HG03103 (cell line): ENCODE data around the gene BEGAIN.

ENCODE experiments used
- ATAC-seq: cut with Tn5 transposase; IDR thresholded peaks from one replicate; pipeline ENCODE4 v1.9.1; 2021; ENCODE audit warnings: low read depth; ENCODE audit not compliant: unreplicated experiment

BEGAIN gene

DNA sequence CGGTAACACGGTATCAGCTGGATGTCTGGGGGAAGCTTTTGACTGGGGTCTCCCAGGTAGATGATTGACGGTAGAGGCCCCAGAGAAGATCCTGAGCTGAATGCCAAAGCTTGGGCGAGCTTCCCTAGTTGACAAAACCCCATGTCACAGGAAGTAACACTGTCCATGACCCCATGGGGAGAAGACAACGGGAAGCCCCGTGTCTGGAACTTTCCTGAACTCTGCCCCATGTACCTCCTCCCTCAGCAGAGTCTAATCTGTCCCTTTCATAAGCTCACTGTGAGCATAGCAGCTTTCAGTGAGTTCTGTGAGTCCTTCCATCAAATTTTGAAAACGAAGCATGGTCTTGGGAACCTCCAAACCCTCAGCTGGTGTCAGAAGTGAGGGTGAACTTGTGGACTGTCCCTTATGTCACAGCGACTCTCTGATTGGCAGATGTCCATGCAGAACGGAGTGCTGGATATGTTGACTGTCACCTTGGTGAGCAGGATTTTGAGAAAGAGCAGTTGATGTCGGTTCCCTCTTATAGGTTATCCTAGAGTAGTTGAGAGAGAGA is 29.7 kb upstream of the BEGAIN start:
- ATAC-seq, result no peak

DNA sequence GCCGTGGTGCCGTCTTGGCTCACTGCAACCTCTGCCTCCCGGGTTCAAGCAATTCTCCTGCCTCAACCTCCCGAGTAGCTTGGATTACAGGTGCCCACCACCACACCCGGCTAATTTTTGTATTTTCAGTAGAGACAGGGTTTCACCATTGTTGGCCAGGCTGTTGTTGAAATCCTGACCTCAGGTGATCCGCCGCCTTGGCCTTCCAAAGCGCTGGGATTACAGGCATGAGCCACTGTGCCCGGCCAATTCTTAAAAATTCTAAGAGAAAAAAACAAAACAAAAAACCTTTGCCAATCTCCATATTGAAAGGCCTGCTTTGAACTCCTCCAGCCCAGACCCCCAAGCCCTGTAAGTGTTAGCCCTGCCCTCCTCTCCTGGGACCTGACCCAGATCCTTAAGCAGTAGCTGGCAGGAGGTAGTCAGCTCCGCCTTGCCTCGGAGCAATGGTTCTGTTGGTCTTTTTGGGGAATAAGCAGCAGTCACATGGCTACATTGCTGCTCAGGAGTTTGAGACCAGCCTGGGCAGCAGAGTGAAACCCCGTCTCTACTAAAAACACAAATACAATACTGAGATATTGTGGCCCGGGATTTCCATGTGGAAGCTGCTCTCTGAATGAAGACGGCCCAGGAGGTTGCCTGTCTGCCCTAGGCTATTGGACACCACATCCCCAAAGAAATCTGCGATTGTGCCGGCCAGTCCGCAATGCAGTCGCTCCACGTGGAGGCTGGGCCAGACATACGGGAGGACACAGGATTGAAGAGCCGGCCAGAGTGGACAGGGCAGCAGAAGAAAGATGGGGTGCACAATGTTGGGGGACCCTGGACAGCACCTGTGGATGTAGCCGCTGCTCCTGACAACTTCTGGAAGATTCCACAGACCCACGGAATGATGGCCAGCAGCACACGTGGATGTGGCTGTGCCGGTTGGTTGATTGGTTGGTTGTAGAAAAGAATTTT is 28.8 kb upstream of the BEGAIN start:
- ATAC-seq, result no peak

DNA sequence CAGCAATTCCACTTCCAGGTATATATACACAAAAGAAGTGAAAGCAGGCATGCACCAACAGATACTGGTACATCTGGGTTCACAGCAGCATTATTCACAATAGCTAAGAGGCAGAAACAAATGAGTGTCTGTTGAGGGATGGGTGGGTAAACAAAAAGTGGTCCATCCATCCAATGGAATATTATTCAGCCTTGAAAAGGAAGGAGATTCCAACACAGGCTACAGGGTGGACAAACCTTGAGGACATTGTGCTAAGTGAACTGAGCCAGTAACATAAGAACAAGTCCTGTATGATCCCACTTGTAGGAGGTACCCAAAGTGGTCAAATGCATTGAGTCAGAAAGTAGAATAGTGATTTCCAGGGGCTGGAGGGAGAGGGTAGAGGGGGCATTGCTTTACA is 27.6 kb upstream of the BEGAIN start:
- no peak for ATAC-seq

DNA sequence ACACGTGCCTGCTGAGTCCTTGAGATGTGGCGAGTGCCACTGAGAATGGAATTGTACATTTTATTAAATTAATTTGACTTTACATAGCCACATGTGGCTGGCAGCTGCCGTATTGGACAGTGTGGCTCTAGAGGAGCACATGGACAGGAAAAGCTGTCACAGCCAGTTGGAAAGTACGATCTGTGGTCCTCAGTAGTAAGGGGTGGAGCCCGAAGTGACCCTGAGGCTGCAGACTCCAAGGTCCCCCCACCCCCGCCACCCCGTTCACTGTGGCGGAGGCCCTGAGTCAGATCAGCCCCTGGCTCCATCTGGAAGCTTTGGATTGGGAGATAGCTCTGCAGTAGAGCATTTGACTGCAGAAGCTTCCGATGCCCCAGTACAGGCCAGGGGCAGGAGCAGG is 25.8 kb upstream of the BEGAIN start:
- ATAC-seq, result no peak

DNA sequence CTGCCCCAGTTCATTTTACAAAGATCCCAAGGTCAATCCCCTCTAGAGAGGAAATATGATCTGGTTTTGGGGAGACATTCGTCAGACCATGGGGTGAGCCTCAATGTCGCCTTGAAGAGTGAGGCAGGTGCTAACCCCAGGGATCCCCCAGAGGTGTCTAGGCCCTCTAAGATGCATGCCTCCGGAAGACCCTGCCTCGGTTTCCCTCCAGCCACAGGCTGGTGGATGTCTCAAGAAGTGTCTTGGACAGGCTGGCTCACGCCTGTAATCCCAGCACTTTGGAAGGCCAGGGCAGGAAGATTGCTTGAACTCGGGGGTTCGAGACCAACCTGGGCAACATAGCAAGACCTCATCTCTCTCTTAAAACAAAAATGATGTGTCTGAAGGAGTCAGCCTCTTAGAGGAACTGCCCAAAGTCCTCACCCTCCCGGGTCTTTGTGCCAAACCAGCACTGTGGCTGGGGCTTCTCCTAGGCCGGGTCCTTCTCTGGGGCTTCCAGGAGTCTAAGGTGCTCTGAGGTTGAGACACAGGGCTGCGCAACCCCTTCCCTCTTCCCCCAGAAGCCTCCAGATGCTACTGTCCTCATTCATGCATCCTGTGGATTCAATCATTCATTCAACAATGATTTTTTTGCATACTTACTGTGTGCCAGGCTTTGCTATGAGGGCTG is 24.7 kb upstream of the BEGAIN start:
- ATAC-seq, result no peak

DNA sequence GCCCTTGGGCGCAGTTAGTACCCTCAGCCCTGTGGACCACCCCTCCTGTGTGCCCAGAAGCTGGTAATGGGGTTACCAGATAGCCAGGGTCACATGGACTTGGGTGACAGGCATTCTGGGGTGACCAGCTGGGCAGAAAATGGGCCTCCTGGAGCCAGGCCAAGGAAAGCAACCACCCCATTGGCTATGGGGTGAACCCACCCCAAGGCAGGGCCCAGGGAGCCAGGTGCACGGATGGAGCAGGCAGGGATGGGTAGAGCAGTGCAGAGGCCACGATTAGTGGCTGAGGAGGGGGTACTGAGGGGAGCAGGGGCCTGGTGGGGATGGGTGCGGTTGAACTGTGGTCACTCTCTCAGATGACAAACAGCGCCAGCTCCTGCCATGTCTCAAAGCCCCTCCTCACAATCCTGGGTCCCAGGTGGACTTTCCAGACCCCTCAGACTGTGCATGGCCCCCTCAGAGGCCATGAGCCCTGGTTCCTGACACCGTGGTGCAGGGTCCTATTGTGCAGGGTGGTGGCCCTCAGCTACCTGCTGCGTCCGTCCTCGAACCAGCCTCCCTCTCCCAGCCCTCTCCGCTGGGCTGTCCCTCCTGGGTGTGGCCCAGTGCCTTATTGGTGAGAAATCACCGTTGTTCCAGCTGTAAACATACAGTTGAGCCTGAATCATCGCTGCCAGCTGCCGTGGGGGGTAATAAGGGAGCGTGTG is 23.4 kb upstream of the BEGAIN start:
- ATAC-seq, result no peak

DNA sequence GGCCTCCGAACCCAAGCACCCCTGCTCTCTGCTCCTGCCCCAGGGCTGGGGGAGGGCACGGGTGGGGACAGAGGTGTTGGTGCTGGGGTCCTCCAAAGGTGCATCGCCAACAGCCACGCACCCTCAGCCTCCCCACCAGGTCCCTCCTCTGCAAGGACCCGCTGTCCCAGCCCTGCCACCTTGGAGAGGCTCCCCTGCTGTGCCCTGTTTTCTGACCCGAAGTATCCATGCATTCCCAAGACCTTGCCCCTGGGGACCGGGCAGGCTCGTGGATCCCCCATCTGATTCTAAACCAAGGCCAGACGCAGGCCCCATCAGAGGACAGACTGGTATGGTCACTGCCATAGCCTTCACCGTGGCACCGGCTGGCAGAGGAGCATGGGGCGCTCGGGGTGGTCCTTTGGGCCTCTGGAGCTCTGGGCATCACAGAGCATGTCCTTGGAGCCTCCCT is 22.7 kb upstream of the BEGAIN start:
- ATAC-seq, result no peak

DNA sequence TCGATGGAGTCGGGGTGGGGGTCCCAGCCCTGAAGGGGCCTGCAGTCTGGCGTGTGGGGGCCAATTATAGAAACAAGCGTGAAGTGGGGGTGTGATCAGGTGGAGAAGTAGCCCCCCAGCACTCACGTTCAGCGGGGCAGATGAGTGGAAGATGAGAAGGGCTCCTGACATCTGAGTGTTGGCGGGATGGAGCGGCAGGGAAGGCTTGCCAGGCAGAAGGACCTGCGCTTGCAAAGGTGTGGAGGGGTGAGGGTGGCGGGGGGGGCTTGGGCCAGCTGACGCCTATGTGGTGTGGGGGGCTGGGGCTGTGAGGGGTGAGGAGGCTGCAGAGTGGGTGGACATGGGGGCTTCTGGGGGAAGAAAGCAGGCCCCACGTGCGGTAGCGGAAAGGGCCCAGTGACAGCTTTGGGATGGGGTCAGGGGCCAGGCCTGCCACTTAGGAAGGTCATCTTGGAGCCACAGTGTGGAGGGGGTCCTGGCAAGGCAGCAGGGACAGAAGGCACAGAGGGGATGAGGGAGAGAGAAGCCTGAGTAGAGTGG is 22.2 kb upstream of the BEGAIN start:
- no peak for ATAC-seq

DNA sequence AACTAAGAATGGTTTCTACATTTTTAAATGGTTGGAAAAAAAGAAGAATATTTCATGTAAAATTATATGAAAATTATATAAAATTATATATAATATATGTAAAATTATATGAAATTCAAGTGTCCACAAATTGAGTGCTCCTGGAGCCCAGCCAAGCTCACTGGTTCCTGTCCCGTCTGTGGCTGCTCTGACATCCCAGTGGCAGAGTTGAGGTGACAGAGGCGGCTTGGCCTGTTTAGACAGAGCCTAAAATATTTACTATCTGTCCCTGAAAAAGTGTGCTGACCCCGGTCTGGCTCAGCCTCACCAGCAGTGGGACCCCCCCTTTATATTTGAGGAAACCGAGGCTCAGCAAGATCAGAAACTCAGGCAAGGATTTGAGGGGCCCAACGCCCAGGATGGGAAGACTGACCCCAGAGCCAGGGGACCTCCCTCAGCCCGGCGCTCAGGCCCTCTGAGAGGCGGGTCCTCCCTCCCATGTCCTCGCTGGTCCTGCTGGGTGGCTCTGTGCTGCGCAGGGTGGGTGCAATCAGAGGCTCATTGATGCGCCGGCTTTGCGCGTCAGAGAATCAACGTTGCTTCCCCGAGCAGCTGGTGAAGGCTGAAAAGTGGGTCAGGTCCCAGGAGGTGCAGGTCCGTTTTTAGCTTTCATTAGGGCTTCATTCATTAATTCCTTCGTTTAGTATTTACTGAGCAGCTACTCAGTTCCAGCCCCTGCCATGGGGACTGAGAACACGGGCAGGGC is 21.5 kb upstream of the BEGAIN start:
- ATAC-seq, result no peak

DNA sequence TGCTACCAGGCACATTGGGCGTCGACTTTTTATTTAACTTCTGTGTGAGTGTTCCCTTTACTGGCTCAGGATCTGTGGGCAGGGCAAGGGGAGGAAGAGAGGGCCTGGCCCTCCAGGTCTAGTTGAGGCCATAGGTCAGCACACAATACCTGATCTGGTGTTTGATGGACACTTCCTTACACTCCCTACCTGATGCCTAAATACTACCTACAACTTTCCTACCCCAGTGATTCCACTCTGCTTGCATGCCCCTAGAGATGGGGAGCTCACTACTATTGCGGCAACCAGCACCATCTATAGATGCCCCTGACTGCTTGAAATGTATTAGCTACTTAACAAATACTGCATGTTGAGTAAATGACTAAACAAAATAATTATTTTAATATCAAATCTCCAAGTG is 20.8 kb upstream of the BEGAIN start:
- ATAC-seq, result no peak

DNA sequence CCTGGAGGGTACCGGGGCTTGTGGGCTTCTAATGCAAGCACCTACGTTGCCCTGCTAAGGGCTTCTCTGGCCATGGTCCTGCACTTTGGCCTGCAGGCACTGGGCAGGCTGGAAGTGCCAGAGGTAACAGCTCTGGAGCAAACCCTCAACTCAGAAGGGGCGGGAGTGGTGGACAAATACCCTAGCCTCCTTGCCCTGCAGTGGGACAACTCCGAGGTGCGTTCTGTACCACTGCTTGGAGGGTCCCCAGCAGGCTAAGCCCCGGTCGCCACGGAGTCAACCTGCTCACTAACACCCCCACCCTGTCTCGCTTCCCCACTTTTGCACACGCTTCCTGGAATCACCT is 20.4 kb upstream of the BEGAIN start:
- no peak for ATAC-seq

DNA sequence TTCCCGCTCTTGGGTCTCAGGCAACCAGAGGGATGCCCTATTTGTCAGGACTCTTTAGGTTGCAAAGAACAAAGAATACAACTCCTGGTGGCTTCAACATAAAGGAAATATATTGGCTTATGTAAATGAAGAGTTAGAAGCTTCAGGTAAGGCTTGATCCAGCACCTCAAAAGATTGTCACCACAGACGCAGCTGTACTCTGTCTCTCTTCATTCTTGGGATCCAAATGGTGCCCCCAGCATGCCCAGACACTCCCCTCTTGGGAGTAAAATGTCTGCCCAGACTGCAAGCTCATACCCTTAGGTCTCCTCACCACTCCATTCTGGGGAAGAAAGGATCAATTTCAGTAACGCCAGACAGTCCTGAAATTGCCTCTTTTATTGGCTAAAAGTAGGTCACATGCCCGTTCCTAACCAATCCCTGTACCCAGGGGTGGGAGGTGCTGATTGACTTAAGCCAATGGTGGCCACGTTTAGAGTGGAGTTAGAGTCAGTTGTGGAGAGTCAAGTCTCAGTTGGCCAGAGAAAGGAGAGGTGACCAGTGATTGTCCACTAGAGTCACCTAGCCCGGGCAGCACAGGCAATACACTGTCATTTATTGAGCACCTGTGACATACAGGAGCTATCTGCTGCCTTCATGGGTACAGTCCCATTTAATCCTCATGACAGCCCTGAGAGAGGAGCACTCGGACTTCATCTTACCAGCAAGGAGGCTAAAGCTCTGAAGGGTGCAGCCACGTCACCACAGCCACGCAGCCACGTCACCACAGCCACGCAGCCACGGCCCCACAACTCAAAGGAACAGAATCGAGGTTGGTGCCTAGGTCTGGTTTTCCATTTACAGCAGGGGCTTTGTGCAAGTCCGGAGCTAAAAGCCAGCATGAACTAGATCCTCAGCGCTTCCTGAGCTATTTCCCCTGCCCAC is 19.7 kb upstream of the BEGAIN start:
- ATAC-seq, result no peak

DNA sequence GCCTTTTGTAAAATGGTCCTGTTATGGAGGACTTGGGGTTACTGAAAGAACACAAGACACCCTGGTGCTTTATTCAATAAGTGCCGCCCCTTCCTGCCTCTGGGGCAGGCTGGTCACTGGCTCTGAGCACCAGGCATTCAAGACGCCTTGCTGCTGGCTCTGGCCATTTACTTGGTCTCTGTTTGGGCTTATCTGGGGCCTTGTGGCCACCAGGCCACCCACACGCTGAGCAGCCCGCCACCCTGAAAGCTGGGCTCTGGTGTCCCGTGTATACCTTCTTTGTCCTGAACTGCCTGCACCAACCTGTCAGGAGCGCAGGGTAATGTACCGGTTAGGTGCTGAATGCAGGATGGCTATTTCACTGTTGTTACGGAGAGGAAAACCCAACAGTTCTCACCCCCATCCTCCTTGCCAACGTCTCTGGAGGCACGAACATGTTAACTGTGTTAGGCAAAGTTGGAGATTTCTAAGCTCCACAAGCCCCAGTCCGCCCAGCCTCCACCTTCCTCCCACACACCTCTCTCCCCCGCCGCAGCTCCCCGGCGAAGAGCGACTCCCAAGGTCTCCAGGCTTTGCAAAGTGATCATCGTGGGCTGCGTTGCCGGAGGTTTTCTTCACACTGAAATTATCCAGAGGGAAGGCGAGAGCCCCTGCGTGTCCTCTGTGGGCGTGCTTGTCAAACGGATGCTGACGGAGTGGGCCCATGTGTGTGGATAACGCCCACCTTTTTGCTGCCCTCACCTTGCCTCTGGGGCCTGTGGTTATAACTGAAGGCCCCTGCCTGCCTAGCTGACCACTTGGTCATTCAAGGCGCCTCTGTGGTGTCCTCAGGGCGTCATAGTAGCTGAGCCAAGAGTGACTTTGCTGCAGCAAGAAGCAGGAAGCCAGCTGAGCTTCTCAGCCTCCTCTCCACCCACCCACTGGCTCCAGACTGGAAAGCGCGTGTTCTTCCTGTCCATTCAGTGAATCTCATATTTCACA is 18.8 kb upstream of the BEGAIN start:
- no peak for ATAC-seq

DNA sequence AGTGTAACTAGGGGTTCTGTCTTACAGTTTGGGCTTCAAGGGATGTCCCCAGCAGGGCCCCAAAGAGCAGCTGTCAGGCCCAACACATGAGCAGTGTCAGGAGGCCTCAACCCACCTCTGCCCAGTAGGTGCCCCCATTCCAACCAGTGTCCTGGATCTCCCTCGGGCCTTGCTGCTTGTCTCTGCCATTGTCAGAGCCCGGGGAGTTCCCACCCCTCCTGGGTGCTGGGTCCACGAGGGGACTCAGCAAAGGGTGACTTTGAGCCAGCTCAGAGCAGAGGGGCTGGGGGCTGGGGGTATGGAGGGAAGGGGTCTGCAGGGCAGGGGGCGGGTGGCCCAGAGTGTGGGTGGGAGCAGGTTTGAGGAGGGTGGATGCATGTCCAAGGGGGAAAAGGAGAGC is 18.0 kb upstream of the BEGAIN start:
- no peak for ATAC-seq

DNA sequence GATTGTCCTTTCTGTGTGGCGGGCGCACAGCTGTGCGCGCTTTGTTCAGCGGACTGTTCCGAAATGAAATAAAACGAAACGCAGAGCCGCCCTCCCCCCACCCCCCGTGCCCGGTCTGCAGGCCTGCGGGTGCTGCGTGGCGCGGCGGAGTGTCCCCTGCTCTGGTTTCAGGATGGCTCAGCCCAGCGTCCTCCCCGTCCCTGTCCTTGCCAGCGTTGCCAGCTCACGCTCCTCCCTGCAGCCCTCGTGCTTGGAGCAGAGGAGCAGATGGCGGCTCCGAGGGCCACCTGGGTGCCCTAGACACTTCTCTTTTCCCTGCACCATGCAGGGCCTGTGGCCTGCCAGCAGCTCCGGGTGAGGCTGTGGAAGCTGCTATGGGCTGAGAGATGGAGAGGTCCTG is 17.5 kb upstream of the BEGAIN start:
- no peak for ATAC-seq

DNA sequence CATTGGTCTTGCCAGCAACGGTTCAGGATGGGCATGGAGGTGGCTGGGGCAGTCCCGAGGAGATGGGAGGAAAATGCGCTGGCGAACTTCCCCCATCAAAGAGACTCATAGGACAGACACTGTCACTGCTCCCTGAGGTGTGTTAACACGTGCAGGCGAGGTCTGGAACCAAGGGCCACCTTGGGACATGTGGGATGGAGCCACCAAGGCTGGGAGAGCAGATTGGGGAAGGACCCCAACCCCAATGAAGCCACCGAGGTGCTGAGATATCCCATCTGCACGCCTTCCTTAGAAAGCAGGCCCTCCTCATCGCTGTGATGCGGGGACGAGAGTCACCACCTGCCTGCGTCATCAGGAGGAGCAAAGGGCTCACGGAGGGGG is 16.9 kb upstream of the BEGAIN start:
- no peak for ATAC-seq

DNA sequence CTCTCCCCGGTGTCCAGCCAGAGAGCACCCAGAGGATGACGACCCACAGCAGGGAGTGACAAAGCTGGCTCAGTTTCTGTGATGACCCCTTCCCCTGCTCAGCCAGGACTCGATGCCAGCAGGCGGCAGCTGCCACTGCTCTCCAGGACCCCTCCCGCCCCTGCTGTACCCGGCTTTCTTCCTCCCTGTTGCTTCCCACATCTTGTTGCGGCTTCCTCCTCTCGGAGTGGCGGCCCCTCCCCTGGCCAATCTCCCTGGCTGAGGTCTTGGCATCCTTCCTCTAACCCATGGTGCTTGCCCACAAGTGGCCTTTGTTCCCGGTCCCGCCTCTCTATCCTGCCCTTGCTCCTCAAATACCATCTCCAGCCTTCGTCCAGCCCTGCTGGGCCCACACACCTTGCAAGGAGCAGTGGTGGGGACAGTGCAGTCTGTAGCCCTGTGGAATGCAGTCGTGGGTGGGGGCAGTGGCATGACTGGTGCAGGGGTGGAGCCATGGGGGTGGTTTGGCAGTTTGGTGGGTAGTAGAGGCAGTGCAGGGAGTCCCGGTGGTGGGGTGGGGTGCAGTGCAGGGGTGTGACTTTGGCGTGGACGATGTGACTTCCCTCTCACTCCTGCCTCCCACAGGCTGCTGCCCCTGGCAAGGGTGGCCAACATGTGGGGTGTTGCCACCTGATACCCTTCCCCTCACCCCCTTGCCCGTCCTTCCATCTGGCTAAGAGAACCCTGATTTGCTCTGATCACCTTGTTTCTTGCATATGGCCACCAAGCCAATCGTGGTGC is 16.3 kb upstream of the BEGAIN start:
- no peak for ATAC-seq
